Thymus (tissue), 11 donors: ENCODE measurements around the gene CAMK2B. TPM values are rescaled to one million over a fixed set of nuclear protein-coding genes. Genes with fewer than 3 reads are reported as not detected.

Experiments
- DNase-seq, 9 donors: peaks; one replicate each; pipeline ENCODE4 v3.0.0-alpha.2; 2013; ENCODE audit warnings: low spot score in 9 of 9, low read depth in 6 of 9, missing footprints in 1 of 9
- H3K27ac ChIP-seq, 2 donors: one replicate each; pipeline ENCODE4 v1.5.1; 2013; ENCODE audit warnings: control low read depth in 1 of 2, low read depth in 1 of 2, low read length in 1 of 2, mild to moderate bottlenecking in 1 of 2, moderate library complexity in 1 of 2
- H3K27me3 ChIP-seq, 2 donors: one replicate each; pipeline ENCODE4 v1.5.1; 2013; ENCODE audit warnings: low read length in 1 of 2; ENCODE audit not compliant: control insufficient read depth in 2 of 2, insufficient read depth in 1 of 2
- H3K36me3 ChIP-seq, 2 donors: one replicate each; pipeline ENCODE4 v1.5.1; 2013; ENCODE audit warnings: low read length in 1 of 2, mild to moderate bottlenecking in 1 of 2, moderate library complexity in 1 of 2; ENCODE audit not compliant: control insufficient read depth in 2 of 2, insufficient read depth in 2 of 2
- H3K4me1 ChIP-seq, 2 donors: one replicate each; pipeline ENCODE4 v1.5.1; 2013; ENCODE audit warnings: low read length in 2 of 2; ENCODE audit not compliant: control insufficient read depth in 2 of 2, insufficient read depth in 2 of 2
- H3K4me3 ChIP-seq, 2 donors: one replicate each; pipeline ENCODE4 v1.5.1; 2013; ENCODE audit warnings: low read length in 2 of 2, control low read depth in 1 of 2, mild to moderate bottlenecking in 1 of 2
- H3K9me3 ChIP-seq, 2 donors: one replicate each; pipeline ENCODE4 v1.5.1; 2013; ENCODE audit warnings: low read length in 1 of 2, mild to moderate bottlenecking in 1 of 2; ENCODE audit not compliant: control insufficient read depth in 2 of 2, insufficient read depth in 1 of 2
- WGBS: extraction: QIAGEN DNeasy Blood & Tissue Kit; methylation state at CpG from one replicate; pipeline ENCODE4 v1.1.7; 2013; 5-methylcytosine and 5-hydroxymethylcytosine counted together
- polyA plus RNA-seq: library from polyadenylated mRNA; stranded (reverse); fragments of 200-250 nt; gene quantifications from one replicate; pipeline ENCODE4 v1.2.3, GENCODE V29; 2013
- total RNA-seq: library from RNA; stranded (reverse); fragments of 120-200 nt; gene quantifications from one replicate; pipeline ENCODE4 v1.2.4, GENCODE V29; 2013
- donor health status: healthy.

The CAMK2B gene
- total and polyA plus RNA-seq, 2 donors: 0.85 to 3.1 TPM

DNA sequence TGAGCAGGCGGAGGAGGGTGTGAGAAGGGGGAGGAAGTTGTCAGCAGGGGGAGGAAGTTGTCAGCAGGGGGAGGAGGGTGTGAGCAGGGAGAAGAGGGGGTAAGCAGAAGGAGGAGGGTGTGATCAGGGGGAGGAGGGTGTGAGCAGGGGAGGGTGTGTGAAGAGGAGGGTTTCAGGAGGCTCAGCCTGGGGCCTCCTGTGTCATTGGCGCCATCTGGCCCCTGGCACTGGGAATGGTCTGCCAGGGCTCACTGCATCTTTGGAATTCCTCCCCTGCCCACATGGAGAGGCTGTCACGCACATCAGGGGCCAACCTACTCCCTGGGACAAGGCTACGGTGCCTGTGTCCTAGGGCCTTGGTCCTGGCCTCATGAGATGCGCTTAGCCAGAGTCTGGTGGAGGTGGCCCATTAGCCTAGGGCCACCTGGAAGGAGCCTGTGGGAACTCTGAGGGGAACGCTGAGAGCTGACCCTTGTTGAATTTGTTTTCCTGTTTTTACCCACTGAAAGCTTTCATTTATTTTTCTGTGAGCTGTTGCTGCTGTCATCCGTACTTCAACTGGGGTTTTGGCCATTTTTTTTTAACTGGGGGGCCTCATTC, 18.0 kb downstream of the CAMK2B start:
- Histone ChIP-seq H3K4me3 (no peak overlapping the region), H3K4me1 (peaks cover 0 to 3% of the 10 kb centered on the region in 2 donors), H3K27me3 (peaks cover 26 to 71% of the 10 kb centered on the region in 2 donors), H3K9me3 (no peaks in the 10 kb centered on the region), H3K36me3 (no peaks in the 10 kb centered on the region), H3K27ac (no peak overlapping the region)
- WGBS: 91% methylated on average over 7 of the region's 7 CpGs
- DNase-seq: no peak

DNA sequence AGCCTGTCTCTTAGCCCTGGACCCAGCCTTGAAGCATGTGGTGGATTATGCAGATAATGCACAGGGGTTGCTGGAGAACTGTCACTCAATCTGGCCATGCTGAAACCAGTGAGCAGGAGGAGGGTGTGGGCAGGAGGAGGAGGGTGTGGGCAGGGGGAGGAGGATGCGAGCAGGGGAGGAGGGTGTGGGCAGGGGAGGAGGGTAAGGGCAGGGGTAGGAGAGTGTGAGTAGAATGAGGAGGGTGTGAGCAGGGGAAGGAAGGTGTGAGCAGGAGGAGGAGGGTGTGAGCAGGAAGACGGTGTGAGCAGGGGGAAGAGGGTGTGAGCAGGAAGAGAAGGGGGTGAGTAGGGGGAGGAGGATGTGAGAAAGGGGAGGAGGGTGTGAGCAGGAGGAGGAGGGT, 18.8 kb downstream of the CAMK2B start:
- no peak overlapping the region for H3K27ac ChIP-seq
- peaks cover 0 to 3% of the 10 kb centered on the region in 2 donors for H3K4me1 ChIP-seq
- WGBS: 58% methylated on average over 2 of the region's 2 CpGs
- H3K27me3 ChIP-seq: peaks cover 26 to 63% of the 10 kb centered on the region in 2 donors
- H3K4me3 ChIP-seq: no peak overlapping the region
- no peaks in the 10 kb centered on the region for H3K36me3 ChIP-seq
- no peaks in the 10 kb centered on the region for H3K9me3 ChIP-seq
- no peak for DNase-seq

DNA sequence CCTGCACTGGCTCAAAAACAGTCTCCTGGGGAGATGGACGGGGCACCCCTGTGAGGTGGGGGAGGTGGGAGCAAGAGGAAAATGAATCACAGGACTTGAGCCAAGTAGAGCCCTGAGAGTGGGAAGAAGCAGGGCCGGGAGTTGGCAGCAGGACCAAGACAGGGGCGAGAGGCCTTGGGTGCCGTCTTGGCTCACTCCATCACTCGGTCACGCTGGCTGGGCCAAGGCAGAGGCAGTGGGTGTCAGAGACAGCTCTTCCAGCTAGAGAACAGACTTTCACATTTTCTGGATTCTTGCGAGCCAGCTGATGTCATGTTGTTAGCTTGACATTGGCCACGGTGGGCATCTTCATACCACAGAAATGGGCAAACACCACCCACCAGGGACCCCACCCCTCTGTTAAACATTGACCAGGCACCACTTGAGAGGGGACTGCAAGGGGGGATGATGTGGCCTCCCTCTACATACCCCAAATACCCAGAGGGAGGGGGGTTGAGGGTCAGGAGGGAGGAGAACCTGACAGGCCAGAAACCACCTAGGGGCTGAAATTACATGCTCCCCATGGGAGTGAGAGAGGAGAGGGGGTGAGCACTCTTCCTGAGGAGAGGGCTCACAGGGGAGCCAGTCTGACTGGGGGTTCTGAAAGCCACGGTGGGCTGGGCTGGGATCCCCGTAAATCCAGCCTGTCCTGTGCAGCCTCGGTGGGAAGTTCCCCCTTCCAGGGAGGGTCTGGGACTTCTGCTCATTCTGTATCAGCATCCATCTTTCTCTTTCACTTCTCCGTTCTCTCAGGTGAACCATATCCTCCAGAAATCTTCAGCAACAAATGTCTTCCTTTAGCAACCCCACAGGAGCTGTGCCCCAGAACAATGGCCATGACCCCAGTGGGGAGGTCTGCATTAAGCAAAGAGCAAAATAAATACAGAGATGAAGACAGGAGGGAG, 19.6 kb downstream of the CAMK2B start:
- no peak for DNase-seq
- no peaks in the 10 kb centered on the region for H3K36me3 ChIP-seq
- 91% methylated on average over 12 of the region's 12 CpGs for WGBS
- no peak overlapping the region for H3K27ac ChIP-seq
- H3K4me1 ChIP-seq: peaks cover 0 to 3% of the 10 kb centered on the region in 2 donors
- H3K27me3 ChIP-seq: peaks cover 26 to 55% of the 10 kb centered on the region in 2 donors
- H3K4me3 ChIP-seq: no peak overlapping the region
- H3K9me3 ChIP-seq: no peaks in the 10 kb centered on the region

DNA sequence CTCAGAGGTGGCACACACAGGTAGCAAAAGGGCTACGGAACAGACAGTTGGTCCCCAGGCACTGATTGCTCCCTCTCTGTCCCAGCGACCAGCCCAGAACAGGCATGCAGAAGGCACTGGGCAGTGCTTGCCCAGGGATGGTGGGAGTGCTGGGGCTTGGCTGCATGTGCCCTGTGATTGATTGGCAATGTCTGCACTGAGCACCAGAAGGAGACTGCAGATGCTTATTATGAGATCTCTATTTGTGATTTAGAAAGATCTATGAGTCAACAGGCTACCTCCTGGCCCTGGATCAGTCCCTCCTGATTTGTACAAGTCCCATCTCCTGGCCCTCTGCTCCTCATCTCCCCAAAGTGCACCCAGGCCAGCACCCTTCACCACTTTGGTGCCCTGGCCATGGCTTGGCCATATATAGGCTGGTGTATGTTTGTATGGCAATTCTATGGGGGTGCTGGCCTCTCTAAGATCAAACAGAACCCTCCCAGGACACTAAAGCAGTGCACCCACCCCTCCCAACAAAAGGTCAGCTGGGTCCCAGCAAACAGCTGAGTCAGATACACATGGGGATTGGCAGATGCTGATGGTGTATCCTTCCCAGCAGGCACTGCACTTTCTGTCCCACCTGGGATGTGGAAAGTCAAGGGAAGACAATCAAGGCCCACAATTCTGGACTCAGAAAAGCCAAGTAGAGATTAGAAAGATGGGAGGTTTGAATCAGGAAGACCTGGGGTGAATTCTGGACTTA, 30.9 kb downstream of the CAMK2B start:
- 93% methylated on average over 2 of the region's 2 CpGs for WGBS

DNA sequence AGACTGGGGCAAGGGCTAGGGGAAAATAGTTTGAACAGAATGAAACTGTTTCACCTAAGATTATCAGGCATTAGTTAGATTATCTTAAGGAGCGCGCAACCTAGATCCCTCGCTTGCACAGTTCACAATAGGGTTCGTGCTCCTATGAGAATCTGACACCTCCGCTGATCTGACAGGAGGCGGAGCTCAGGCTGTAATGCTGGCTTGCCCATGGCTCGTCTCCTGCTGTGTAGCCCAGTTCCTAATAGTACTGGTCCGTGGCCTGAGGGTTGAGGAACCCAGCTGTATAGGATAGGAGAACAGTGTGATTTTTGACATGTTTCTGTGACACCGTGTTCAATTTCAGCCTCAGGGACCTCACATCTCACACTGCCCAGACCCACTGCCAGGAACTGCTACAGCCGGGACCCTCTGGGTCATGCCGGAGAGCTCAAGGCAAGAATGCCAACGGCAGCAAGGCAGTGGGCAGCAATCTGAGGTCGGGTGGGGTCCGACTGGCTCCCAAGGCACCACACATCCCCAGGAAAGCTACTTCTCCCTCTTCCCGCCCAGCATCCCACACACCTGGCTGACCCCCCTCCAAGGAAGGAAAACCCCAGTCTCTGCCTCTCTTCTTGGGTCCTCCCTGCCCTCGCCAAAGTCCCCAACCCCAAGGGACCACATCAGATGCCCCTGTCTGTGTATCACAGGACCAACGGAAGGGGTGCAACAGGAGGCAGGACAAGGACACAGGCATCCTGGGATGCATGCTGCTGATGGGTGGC, 31.7 kb downstream of the CAMK2B start:
- WGBS: 81% methylated on average over 17 of the region's 17 CpGs
- Histone ChIP-seq H3K27ac (no peak overlapping the region), H3K9me3 (no peaks in the 10 kb centered on the region), H3K4me3 (no peak overlapping the region), H3K27me3 (peaks cover 0 to 58% of the 10 kb centered on the region in 2 donors), H3K36me3 (no peaks in the 10 kb centered on the region), H3K4me1 (no peaks in the 10 kb centered on the region)
- DNase-seq: no peak

More for the DNA sequence above, 30.9 kb downstream of the CAMK2B start:
- Histone ChIP-seq H3K36me3 (no peaks in the 10 kb centered on the region), H3K4me1 (no peaks in the 10 kb centered on the region), H3K27ac (no peak overlapping the region), H3K4me3 (no peak overlapping the region), H3K27me3 (peaks cover 0 to 56% of the 10 kb centered on the region in 2 donors), H3K9me3 (no peaks in the 10 kb centered on the region)
- no peak for DNase-seq

DNA sequence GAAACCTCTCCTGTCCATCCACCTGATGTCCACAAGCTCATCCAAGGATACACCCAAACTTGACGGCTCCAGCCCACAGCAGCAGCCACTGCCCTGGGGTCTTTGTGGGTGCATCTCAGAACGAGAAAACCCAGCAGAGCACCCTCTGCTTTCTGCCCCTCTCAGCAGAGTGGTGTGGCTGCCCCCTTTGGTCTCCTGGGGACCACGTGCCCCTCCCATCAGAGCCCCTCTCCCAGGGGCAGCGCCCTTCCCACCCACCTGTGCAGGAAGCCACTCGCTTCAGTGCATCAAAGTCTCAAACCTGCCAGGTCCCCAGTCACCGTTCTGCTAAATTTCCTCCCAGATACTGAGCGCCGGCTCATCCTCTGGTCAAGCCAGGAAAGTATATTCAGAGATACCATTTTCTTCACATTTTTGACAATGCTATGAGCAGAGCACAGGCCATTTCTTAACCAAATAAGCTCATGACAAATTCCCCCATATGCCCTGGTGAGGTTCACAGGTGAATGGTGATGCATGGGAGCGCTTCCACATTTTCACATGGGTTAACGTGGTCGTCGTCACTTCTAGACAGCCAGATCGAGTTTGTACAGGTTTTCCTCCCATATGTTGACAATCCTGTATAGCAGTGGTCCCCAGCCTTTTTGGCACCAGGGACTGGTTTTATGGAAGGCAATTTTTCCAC, 32.4 kb downstream of the CAMK2B start:
- H3K9me3 ChIP-seq: no peaks in the 10 kb centered on the region
- H3K36me3 ChIP-seq: no peaks in the 10 kb centered on the region
- no peak overlapping the region for H3K4me3 ChIP-seq
- DNase-seq: no peak
- H3K27me3 ChIP-seq: peaks cover 0 to 58% of the 10 kb centered on the region in 2 donors
- H3K4me1 ChIP-seq: no peaks in the 10 kb centered on the region
- no peak overlapping the region for H3K27ac ChIP-seq
- 82% methylated on average over 13 of the region's 13 CpGs for WGBS

DNA sequence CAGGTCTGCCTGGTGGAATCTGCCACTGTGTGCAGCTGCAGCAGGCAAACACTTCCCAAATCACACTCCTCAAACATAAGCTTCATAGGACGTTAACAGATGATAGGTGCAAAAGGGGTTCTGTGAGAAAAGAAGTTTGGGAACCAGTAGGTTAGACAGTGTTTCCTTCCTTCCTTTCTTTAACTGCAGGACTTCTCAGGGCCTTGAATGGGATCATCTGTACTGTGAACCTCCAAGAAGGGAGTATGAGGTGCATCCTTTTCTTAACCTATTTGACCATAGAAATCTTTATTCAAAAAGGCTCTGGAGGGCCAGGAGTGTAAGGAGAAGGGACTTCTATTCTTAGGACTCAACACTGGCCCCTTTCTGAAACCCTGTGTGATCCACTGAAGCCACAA, 33.0 kb downstream of the CAMK2B start:
- no peak for DNase-seq
- Histone ChIP-seq H3K4me1 (no peaks in the 10 kb centered on the region), H3K36me3 (no peaks in the 10 kb centered on the region), H3K27ac (no peak overlapping the region), H3K9me3 (no peaks in the 10 kb centered on the region), H3K4me3 (no peak overlapping the region), H3K27me3 (peaks cover 0 to 58% of the 10 kb centered on the region in 2 donors)
- 86% methylated on average over 1 of the region's 1 CpG for WGBS

DNA sequence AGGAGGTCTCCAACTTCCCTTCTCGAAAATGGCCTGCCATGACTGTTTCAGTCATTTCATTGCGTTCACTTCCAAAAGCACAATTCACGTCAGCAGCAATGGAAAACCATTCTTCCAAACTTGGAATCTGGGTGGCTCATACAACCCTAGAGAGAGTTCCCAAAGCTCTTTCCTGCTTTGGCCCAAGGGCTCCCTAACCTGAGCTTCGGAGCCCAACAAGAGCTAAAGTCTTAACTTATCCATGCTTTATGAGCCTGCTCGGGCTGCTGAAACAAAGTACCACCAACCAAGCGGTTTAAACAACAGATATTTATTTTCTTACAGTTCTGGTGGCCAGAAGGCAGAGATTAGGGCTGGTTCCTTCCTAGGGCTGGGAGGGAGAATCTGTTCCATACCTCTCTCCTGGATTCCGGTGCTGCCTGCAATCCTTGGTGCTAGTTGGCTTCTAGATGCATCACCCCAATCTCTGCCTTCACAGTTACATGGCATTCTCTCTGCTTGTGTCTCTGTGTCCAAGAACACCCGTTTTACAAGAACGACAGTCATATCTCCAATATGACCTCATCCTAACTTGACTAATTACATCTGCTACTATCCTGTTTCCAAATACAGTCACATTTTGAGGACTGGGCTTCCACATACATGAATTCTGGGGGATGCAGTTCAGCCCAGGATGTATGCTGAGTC, 33.5 kb downstream of the CAMK2B start:
- Histone ChIP-seq H3K36me3 (no peaks in the 10 kb centered on the region), H3K4me3 (no peak overlapping the region), H3K4me1 (no peaks in the 10 kb centered on the region), H3K9me3 (no peaks in the 10 kb centered on the region), H3K27ac (no peak overlapping the region), H3K27me3 (peaks cover 0 to 58% of the 10 kb centered on the region in 2 donors)
- no peak for DNase-seq
- WGBS: 87% methylated on average over 9 of the region's 9 CpGs
